GM13976 (cell line): Measurements from ENCODE around the gene RPL7A.
"Not testable (repeated sequence)": the region's sequence is repeated elsewhere in the genome, so short reads cannot be mapped to it uniquely, and the experiment has no call there.

Source experiments
- DNase-seq: peaks from one replicate; pipeline ENCODE4 v3.0.0; 2012; ENCODE audit warnings: low spot score
- in situ Hi-C: fragments of 300-500 bp; cut with MboI; formaldehyde crosslinking; loops from one replicate; pipeline ENCODE4 v1.12.0; 2022; ENCODE audit warnings: low sequenced_read_pairs, mixed read lengths, inconsistent platforms; ENCODE audit not compliant: unreplicated experiment
- TF ChIP-seq, protein P1 (sequence below): IDR thresholded peaks from 2 replicates; pipeline ENCODE4 v1.5.1; 2012; ENCODE audit warnings: borderline replicate concordance, mild to moderate bottlenecking; ENCODE audit not compliant: insufficient read depth; ENCODE audit errors: extremely low read depth, missing control alignments, control extremely low read depth

The RPL7A gene

DNA sequence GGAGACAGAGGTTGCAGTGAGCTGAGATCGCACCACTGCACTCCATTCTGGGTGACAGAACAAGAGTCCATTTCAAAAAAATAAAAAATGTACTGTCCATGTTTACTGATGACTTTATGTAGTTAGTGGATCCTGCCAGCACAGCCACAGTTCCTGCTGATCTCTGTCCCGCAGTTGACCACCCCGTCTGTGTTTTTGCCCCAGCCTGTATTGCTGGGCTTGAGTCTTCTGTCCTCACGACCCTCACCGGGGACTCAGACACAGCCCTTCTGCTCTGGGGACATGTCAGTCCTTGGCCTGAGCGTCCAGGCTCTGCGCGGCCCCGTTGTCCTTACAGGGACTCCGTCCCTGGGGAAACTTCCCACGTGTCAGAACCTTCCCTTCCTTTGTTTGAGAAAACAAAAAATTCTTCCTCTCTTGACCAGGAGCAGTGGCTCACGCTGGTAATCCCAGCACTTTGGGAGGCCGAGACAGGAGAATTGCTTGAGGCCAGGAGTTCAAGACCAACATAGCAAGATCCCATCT lies 26.5 kb upstream of the RPL7A start:
- in situ Hi-C loops, result no loop called here
- TF ChIP-seq, protein P1, sequence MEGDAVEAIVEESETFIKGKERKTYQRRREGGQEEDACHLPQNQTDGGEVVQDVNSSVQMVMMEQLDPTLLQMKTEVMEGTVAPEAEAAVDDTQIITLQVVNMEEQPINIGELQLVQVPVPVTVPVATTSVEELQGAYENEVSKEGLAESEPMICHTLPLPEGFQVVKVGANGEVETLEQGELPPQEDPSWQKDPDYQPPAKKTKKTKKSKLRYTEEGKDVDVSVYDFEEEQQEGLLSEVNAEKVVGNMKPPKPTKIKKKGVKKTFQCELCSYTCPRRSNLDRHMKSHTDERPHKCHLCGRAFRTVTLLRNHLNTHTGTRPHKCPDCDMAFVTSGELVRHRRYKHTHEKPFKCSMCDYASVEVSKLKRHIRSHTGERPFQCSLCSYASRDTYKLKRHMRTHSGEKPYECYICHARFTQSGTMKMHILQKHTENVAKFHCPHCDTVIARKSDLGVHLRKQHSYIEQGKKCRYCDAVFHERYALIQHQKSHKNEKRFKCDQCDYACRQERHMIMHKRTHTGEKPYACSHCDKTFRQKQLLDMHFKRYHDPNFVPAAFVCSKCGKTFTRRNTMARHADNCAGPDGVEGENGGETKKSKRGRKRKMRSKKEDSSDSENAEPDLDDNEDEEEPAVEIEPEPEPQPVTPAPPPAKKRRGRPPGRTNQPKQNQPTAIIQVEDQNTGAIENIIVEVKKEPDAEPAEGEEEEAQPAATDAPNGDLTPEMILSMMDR, result no peak
- DNase-seq, result no peak

DNA sequence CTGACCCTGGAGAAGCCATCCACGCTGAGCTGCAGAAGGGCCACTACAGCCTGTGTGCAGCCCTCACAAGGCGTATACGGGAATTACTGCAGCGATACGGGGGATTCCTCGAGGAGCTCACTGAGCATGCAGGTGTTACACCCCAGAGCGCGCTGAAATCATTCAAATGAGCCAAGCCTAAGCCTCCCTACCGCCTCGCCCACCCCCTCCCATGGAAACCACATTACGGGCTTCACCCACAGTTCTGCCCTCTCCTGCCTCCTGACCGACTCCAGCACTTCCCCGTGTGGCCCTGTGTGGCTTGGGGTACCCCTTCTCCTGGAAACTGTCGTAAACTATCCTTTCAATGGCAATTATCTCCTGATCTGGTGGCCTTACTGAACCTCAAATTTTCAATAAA lies 25.3 kb upstream of the RPL7A start:
- in situ Hi-C loops, result no loop called here
- TF ChIP-seq, protein P1, result no peak
- no peak for DNase-seq

DNA sequence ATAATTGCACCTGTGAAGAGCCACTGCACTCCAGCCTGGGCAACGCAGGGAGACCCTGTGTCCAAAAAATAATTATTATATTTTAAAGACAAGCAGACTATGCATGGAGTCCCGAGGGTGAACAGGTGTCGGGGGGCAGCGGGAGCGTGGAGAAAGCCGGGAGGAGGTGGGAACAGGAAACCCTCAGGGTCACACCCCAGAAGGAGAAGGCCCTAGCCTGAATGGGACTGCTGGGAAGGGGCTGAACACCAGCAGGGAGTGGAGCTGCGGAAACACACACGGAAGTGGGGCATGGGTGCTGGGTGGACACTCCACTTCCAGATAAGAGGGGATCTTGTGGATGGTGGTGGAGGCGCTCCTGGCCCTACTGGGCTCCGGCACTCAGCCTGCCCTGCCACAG lies 24.8 kb upstream of the RPL7A start:
- DNase-seq, result no peak
- in situ Hi-C loops, result no loop called here
- TF ChIP-seq, protein P1, result no peak

DNA sequence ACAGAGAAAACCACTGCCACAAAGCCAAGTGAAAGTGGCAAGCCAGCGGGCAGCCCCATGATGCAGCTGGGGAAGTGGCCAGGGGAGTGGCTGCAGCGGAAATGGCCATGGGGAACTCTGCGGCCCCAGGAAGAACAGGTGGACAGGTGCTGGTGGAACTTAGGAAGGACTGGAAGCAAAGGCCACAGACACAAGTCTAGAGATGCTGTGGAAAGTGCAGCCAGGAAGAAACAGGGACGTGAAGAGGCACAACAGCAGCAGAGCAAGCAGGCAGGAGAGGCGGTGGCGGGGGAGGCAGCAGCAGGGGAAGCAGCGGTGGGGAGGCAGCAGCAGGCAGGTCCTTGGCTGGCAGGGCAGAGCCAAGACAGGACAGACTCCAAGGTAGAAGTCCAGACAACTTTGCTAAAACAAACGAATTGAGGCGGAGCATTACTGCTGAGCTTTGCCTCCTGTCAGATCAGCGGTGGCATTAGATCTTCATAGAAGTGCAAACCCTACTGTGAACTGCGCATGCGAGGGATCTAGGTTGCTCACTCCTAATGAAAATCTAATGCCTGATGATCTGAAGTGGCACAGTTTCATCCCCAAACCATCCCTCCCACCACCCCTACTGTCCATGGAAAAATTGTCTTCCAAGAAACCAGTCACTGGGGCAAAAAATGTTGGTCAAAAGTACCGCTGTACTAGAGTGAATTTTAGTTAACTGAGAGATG lies 23.9 kb upstream of the RPL7A start:
- in situ Hi-C loops, result no loop called here
- no peak for DNase-seq
- TF ChIP-seq, protein P1, result no peak

DNA sequence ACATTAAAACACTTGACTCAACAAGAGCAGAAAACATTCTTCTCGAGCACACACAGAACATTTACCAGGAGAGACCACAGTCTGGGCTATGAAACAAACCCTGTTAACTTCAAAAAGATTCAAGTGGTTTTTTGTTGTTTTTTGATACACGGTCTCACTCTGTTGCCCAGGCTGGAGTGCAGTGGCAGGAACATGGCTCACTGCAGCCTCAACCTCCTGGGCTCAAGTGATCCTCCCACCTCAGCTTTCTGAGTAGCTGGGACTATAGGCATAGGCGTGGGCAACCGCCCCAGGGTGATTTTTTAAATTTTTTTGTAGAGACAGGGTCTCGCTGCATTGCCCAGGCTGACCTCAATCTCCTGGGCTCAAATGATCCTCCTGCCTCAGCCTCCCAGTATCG lies 21.0 kb upstream of the RPL7A start:
- DNase-seq, in situ Hi-C loops: not testable (repeated sequence)

DNA sequence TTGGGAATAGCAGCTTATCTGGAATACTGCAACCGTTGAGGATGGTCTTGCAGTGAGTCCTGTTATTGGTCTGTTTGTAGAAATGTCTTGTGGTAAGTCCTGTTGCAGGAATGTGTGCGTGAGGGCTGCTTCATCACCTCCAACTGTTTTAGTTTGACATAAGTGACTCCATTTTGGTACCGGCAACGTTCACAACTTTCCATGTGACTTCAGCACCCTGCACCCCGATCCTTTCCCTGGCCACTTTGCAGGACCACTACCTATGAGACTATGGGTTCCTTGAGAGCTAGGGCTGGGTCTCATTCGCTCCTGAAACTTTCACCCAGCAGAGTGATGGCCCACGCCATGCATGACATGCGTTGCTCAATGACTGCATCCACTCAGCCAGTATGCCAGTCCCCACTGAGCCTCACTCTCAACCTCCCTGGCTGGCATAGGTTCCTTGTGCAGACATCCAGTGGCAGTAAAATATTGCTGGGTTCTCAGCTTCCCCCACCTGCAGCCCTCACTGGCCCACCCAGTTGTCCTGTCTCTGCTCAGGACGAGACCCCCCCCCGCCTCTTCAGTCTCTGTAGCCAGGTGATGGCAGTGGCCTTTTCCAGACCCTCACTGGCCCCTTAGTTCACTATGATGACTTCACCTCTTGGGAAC lies 20.1 kb upstream of the RPL7A start:
- in situ Hi-C loops, result no loop called here
- TF ChIP-seq, protein P1, result no peak

DNA sequence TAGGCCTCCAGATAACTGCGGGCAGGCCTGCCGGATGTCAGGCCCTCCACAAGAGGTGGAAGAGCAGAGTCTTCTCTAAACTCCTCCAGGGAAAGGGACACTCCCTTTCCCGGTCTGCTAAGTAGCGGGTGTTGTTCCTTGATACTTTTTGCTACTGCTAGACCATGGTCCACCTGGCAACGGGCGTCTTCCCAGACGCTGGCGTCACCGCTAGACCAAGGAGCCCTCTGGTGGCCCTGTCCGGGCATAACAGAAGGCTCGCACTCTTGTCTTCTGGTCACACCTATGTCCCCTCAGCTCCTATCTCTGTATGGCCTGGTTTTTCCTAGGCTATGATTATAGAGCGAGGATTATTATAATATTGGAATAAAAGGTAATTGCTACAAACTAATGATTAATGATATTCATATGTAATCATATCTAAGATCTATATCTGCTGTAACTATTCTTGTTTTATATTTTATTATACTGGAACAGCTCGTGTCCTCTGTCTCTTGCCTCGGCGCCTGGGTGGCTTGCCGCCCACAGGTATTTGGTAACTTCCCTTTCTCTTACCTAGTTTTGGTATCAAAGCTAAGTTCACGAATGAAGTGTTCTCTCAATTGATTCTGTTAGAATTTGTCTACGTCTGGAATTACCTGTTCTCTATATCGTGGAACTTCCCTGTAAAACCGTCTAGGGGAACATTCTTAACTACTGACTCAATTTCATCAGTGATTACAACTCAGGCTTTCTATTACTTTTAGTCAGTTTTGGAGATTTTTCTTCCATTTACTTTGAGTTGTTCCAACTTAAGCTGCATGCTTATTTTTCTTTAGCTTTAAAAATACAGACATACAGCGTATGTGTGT lies 18.5 kb upstream of the RPL7A start:
- TF ChIP-seq, protein P1, result peak; percentile 22
- DNase-seq, in situ Hi-C loops: not testable (repeated sequence)

More for the DNA sequence above, 20.1 kb upstream of the RPL7A start:
- no peak for DNase-seq
